GM19438 (cell line): ENCODE data around the gene SIX1.

Experiments
- ATAC-seq: cut with Tn5 transposase; IDR thresholded peaks from one replicate; pipeline ENCODE4 v1.9.1; 2021; ENCODE audit warnings: low read depth; ENCODE audit not compliant: unreplicated experiment

SIX1 gene

DNA sequence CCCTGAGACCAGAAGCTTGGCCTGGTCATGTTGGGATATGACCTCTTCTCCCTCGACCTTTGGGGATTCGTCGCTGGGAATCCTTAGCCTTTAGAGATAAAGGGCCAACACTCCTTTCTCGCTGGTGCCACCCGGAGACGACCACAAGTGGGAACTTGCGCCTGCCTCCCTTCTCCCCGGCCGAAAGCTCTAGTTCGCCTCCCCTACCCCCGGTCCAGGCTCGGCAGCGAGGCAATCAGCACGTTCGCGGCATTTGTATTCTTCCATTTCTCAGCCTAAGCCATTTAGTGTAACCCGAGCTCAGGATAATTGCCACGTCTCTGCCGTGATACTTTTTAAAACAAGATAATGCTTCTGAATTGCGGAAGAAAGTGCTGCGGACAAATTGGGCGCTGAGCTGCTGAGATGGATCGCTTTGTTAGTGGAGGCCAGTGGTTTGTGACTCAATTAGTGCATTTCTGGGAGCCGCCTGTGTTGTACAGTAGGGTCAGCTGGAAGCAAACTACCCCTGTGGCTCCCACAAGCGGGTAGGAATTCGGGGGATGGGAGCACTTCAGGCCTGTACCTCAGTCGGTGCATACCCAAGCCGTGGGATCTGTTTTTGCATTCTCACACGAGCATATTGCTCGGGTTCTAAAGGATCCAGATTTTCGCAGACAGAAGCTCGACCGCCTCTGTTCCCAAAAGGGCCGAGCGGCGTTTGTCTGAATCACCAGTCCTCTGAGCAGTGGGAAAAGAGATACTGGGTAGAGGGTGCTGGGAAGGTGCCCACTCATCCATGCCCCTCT is 6.8 kb upstream of the SIX1 start:
- ATAC-seq, result no peak

DNA sequence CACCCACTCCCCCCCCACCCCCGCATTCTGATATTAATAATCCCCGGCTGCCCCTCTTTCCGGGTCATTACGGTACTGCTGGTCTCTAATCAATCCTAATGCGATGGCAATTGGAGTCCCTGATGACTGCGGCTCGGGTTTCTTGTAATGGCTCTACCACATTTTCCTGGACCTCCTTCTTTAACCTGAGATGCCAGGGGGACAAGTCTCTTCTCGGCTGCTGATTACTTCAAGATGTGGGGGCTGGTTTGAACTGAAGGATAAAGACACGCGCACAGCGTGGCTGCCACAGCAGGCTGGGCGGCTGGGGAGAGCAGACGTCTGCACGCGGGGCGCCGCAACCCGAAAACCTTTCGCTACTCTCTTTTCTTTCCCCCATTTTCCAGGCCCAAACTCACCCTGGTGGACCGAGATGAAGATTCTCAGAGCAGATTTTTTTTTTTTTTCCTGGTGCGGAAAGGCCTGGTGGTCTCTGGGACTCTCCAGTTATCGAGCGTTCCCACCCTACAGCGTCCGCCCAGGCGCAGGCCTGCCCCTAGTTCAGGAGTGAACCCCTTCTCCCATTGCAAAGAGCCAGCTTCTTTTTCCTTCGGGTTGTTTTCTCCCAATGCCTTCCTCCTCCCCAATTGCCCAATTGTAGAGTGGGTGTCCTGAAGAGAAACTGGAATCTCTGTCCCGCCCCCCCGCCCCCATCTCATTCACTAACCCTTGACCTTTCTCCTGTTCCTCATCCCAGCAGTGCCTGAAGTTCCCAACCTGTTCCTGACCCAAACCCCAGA is 6.0 kb upstream of the SIX1 start:
- no peak for ATAC-seq

DNA sequence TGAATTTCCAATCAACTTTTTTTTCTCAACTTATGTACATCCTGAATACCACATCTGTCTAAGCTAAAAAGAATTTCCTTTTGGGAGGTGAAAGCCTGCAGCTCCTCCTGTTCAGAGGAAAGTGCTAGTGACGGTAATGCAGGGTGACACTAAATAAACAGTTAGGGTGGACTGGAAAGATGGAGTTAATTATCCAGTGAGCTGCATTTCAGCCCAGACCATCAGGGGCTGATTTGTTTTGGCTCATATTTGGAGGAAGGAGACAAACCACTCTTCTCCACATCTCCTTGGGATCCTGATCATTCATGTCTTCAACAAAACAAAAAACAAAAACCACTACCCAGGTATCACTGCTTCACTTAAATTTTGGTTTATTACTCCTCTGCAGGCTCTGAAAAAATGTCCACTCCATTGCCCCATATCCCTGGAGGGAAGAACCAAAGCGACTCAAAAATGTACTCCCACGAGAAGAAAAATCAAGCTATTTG is 5.1 kb upstream of the SIX1 start:
- no peak for ATAC-seq

DNA sequence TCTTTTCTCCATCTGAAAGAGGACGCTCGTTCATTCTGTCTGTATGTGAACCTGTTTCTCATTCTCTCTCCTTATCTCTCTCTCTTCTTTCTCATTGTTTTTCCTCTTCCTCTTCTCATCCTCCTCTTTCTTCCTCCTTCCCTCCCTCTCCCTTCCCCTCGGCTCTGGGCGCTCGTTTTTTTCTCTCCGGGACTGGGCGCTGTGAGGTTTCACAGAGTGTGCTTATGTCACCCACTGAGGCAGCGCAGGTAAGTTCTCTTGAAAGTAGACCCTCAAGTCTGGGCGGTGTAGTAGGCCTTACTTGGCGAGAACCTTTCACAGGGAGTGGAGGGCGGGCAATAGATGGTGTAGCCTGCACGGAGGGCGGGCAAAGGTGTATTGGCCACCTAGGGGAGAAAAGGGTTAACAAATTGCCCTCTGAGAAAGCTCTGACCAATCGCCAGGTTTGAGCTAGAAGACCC is 4.5 kb upstream of the SIX1 start:
- ATAC-seq, result no peak

DNA sequence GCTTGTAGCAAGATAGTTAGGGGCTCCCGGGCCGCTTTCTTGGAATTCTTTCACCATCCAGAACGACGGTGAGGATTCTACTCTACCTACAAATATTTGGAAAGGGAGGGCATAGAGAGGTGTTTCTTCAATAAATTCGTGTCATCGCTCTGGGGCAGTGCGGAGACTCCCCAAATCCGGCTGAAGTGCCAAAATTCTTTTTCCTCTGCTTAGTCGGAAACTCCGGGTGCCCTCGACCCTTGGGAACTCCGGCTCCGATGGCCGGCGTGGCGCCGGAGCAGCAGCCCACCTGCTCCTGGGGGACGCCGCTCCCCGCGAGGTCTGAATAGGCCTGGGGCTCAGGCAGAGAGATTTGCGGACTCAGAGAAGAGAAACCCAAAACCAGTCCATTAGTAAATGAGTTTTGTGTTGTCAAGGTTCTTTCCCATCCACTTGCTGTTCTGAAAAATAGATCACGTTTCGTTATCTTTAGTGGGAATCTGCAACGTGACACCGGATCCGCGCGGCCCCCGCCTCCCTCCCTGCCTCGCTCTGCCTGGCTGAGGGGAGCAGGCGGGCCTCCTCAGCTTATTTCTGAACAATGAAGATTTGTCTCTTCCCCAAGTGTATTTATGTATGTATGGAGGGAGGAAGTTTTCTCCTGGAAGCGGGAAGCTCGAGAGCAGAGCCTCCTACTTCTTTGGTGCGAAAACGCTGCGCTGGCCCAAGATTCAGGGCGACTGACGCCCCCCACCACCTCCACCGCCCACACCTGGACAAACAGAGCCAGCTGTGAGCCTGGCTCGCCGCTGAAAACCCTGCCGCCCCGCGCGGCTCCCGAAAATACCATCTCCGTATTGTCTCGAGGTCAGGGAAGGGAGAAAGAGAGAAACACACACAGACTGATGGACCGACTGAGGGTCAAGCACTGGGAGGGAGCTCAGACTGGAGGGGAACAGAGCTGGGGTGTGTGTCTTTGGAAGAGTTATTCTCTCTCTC is 3.7 kb upstream of the SIX1 start:
- ATAC-seq, result no peak

DNA sequence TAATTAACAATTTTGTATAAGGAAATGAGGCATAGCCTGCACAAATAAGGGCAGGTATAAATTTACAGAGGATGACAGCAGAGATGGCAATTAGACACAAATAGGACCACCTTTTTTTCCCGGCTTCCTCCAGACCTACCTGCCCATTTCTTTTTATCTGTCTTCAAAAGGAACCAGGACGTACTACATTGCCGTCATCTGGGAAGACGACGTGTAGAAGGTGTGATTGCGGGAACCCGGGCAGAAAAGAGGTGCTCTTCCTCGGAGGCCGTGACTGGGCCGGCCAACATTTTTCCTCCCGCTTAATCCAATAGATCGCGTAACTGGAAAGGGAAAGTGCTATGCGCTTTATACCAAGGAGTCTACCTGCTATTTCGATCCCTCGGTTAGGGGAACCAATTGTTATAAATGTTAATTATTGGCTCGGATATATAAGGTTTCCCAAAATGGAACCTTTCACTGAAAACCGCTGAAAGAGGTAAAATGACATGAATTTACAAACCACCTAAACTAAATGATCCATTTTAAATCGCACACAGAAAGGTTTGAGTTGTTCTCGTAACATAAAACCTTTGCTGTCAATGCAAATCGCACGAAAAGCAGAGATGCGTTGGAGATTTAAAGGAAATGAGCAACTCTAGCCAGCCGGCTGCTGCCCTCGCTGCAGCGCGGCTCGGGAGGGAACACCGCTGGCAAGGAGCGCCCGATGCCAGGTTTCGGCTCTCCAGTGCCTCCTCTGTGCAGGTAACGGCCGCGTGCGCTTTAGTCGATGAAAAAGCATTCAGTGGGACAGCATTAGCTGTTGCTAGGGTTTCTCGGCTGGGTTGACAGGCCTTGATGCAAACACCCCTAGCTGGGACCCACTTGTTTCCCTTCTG is 2.8 kb upstream of the SIX1 start:
- no peak for ATAC-seq

DNA sequence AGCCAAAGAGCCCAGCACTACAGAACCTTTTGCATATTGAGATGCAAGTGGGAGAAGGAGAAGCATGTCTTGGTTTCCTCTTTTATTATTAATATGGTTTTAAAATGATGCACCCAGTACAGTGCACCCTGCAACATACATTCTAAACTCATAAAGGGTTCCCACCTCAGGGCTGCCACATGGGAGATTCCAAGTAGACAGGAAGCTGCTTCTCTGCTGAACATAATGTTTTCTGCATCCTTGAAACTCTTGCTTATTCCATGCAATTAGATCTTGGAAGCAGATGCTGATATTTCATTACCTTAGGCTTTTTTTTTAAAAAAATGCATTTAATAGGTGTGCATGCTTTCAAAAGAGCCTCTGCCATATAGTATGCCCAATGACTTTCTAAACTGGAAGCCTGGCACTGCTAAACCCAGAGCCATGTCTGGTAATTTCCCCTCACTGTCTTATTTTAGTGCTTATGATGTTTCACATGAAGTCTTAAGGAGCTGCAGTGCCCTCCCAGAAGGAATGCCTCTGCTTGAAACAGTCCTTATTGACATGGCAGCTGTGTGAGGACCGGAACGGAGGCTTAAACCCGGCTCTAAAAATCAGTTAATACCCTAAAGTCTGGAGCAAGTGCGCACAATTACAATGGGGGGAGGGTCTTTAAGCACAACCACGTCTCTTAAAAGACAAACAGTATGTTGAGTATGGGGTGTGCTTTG is 2.0 kb upstream of the SIX1 start:
- no peak for ATAC-seq

DNA sequence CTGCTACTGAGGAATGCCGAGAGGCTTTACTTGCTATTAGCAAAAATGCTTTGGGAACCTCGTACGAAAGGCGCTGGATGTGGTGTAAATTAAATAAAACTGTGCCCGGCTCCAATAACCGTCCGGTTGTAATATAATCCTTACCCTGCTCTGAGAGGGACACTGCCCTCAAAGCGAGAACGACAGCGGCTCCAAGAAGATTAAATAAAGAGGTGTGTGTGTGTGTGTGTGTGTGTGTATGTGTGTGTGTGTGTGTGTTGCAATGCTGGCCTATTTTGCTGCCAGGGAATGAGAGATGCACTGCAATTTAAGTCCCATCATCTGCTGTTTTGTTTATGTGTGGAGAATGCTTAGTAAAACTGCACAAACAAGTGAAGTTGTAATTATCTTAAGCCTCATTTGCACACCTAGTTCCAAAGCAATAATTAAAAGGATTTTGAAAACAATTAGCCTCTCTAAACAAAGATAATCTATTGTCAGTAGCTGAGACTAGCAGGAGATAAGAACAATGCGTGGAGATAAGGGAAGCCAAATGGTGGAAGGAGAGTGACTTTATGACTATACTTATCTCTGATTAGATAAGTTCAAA is 1.2 kb upstream of the SIX1 start:
- no peak for ATAC-seq

DNA sequence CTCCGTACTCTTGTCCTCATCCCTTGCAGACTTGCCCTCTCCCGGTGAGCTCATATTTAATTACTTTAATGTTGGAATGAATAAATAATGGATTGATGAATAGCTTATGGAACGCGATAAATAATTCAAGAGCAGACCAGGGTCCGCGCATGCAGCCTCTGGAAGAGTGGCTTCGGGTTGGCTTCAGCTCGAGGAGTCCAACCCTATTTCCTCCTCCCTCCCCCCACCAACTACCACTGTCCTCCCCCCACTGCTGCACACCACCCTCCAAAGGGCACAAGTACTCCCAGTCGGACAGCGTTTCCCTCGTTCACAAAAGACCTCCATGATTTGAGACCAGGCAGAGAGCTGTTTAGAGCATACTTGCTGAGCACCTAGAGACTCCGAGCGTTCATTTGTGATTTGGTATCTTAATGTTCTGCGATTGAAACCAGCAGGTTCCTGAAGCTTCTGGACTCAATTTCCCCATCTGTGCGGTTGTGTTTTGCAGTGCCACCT is 647 bp upstream of the SIX1 start:
- ATAC-seq, result no peak

DNA sequence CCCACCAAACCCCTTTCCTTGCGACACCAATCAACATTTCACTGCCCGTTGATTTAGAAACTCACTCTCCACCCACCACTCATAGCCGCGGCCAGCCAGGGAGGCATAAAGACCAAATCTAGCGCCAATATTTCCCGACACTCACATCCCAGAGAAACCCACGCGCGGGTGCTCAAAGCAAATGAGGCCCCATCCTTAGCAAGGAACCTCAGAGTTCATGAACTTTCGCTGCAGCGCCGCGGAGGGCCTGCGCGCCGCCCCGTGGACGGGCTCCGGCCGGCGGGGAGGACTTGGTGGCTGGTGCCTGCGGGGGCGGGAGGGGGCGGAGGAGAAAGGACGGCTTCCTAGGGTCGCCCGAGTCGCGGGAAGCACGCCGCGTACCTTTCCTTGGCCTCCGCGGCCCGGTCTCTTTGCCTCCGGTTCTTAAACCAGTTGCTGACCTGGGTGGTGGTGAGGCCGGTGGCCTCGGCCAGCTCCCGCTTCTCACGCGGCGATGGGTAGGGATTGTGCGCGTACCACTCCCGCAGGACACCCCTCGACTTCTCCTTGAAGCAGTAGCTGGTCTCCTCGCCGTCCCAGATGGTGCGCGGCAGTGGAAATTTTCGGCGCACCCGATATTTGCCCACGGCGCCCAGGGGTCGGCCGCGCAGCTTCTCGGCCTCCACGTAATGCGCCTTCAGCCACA is 886 bp downstream of the SIX1 start:
- no peak for ATAC-seq

DNA sequence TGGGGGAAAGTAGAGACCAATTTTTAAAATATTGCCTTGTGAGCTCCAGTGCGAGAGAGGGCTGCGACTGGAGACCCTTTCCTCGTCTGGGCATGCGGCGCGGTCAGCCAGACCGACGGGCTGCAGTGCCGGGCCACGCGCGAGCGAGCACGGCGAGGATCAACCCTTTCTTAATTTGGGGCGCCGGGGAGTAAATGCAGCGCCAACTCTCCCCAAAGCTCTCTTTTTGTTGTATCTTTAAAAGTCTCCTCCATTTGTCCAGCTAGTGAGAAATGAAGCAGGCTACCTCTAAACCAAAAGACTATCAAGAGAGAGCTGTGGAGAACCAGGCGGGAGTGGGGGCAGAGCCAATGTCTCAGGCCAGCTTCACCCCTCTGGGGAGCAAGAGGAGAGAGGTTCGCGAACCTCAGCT is 1.4 kb downstream of the SIX1 start:
- no peak for ATAC-seq

DNA sequence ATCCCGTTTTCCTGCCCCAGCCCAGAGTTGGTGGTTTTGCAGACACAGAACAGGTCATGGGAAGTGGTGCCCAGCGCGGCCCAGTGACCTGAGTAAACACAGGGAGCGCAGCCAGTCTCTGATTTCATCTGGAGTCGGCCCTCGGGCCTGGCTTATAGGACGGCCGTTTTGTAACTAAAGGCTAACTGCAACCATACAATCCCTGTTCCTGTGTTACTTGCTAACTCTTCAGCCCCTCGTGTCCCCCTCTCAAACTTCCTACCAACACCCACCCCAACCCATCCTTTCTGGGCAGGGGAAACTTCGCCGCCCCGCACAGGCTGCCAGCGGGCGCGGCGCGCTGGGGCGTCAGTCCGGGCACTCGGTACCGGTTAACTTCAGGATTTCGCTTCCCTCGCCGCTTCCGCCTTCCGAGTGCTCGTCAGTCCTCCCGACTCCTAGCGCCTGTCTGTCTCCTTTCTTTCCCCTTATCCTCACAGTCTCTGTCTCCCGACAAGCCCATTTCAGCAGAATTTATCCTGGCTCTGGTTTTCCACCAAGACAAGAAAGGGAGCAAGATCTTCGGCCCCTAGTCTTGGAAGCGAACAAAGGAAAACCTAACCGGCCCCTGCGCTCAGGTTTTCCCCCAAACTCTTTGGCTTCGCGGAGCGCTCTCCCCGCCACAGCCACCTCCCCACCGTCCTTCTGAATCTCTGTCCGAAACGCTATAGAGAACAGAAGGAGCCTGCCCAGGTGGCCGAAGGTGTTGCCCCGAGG is 2.0 kb downstream of the SIX1 start:
- ATAC-seq, result no peak

DNA sequence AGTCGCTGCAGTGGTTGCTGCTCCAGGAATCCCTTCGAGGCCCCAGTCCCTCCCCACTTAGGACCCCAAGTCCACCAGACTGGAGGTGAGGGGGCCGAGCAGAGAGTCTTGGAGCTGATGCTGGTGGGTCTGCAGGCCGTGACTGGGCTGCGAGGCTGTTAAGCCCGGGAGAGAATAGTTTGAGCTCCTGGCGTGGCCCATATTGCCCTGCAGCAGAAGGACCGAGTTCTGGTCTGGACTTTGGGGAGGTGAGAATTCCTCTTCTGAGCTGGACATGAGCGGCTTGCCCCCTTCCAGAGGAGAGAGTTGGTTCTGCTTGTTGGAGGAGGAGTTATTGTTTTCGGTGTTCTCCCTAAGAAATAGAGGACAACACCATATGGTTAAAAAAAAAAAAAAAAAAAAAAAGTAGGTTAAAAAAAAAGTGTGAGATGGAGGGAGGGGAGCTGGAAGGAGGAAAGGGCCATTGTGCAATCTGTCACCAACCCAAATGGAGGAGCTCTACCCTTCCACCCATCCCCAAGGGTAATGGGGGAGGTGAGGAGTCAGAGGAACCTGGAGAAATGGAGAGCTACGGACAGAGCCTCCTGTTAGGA is 3.0 kb downstream of the SIX1 start:
- no peak for ATAC-seq

DNA sequence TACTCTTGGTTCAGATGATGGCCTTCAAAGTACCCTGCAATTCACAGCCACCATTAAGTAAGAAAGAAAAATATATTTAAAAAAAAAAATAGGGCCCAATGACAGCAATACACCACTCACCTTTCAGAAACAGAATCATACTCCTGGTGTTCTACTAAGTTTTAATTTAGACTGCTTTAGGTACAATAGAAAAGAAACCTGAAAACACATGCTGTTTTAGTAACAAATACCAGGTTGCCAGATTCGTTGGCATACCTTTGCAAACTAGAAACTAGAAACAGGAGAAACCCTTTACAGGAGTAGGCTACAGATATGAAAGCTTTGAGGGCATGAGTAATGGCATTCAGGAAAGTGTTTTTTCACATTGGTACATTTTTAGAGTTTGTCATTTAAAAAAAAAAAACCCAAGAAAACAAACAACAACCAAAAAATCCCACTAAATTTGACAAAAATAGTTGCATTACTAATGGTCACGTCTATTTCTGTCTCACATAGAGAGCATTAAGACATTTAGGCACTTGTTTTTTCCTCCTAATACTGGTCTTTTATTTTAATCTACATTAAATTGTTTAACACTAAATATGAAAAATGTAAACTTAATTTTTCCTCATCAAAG is 4.0 kb downstream of the SIX1 start:
- no peak for ATAC-seq

DNA sequence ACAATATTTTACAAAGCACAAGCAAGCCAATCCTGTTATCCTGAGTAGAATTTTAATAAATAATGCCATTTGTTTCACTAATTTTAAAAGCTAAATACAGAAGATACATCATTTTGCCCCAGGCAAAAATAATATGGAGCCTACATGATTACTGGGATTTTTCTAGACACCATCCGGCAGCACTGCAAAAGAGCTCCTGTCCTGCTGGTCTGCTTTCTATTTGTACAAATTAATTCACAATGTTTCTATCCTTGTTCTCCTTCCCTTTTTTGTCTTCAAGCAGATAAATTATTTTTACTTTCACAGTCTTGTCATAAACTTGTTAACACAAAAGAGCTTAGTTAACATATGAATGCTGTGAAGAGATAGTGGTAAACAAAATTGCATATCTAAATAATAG is 4.6 kb downstream of the SIX1 start:
- ATAC-seq, result no peak
